ENCODE results near the gene FOXO3.

DNA sequence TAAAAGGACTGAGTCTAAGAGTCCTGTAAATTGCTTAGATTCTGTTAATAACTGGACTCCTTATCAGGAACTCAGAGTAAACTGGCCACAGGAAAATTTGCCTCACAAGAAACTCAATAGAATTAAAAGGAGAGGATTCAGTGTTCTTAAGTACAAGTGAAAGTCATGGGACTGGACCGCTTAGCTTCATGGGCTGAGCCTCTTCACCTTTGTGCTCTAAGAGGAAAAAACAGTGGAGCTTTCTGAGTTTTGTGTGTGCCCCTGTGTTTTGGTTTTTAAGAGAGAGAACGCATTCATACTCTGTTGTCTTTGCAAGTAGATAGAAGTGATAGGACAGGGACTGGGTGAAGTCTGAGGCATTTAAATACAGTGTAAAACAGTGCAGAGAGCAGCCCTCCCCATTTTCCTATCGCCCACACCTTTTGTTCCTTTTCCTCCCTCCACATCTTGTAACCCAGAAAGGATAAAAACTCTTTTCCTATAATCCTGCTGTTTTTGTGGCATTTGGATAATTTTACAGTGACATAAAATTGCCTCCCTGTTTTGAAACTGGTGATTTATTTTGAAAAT lies 49.6 kb downstream of the FOXO3 start:
- TF ChIP-seq, protein P1, sequence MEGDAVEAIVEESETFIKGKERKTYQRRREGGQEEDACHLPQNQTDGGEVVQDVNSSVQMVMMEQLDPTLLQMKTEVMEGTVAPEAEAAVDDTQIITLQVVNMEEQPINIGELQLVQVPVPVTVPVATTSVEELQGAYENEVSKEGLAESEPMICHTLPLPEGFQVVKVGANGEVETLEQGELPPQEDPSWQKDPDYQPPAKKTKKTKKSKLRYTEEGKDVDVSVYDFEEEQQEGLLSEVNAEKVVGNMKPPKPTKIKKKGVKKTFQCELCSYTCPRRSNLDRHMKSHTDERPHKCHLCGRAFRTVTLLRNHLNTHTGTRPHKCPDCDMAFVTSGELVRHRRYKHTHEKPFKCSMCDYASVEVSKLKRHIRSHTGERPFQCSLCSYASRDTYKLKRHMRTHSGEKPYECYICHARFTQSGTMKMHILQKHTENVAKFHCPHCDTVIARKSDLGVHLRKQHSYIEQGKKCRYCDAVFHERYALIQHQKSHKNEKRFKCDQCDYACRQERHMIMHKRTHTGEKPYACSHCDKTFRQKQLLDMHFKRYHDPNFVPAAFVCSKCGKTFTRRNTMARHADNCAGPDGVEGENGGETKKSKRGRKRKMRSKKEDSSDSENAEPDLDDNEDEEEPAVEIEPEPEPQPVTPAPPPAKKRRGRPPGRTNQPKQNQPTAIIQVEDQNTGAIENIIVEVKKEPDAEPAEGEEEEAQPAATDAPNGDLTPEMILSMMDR (CRISPR knock-in tag; IDR thresholded peaks at IDR 0.05) = no peak
- TF ChIP-seq, protein P2, sequence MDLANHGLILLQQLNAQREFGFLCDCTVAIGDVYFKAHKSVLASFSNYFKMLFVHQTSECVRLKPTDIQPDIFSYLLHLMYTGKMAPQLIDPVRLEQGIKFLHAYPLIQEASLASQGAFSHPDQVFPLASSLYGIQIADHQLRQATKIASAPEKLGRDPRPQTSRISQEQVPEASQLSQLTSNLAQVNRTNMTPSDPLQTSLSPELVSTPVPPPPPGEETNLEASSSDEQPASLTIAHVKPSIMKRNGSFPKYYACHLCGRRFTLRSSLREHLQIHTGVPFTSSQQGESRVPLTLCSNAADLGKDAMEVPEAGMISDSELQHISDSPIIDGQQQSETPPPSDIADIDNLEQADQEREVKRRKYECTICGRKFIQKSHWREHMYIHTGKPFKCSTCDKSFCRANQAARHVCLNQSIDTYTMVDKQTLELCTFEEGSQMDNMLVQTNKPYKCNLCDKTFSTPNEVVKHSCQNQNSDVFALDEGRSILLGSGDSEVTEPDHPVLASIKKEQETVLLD (CRISPR knock-in tag; IDR thresholded peaks at IDR 0.05; ENCODE audit: low read depth) = no peak
- TF ChIP-seq MED8 (CRISPR knock-in tag; IDR thresholded peaks at IDR 0.05; ENCODE audit: insufficient replicate concordance) (no peak), ZNF678 (CRISPR knock-in tag; IDR thresholded peaks at IDR 0.05) (no peak), SMC3 (IDR thresholded peaks at IDR 0.05; ENCODE audit: low read length) (no peak)
